HG03108 (cell line): ENCODE measurements around the gene STX19.
"Not testable (repeated sequence)": the region's sequence is repeated elsewhere in the genome, so short reads cannot be mapped to it uniquely, and the experiment has no call there.

Experiments
- ATAC-seq: cut with Tn5 transposase; IDR thresholded peaks from one replicate; pipeline ENCODE4 v1.9.1; 2021; ENCODE audit warnings: moderate library complexity; ENCODE audit not compliant: unreplicated experiment

The STX19 gene

DNA sequence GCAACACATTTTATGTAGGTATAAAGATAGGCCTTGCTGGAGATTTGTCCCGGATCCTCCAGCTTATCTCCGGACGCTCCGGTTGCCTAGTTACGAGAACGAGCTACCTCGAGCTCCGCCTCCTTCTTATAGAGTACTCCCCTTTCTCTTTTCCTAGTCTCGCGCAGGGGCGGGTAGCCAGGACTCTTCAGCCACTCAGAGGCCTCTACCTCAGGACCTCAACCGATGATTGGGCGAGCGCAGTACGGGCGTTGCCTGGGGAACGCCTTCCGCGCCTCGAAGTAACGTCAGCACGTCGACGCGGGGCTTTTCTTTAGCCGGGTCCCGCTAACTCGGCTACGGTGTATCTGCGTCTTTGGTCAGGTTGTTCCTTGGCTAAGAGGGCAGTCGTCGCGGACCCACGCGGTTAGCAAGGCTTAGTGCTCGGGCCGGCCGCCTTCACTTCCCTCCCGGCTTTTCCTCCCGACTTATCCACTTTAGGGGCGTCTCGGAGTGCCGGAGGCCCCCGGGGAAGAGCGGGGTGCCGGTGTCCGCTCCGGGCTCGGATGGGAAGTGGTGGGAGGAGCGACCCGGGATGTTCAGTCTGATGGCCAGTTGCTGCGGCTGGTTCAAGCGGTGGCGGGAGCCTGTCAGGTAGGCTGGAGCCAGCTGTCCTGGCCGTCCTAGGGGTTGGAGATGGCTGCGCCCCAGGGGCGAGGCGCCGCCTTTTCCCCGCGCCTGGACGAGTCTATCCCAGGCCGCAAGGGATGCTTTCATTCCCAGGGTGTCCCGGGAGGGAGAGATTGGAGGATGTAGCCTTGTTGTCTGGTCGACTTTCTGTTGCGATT lies 48.3 kb downstream of the STX19 start, which contains the start of gene ARL13B:
Gene ARL13B (plus strand): TSS at position 306 of the 827 bp plus-strand sequence. CDS start 269 bp downstream, at position 575.
- peak; percentile 100 for ATAC-seq

GRCh38 chr3:93973131-93974126 lies 55.0 kb downstream of the STX19 start, which contains the start of gene PROS1:
TSS of gene PROS1 (minus strand) at chr3:93973896. CDS start at chr3:93973749, 147 bp downstream.
- ATAC-seq: peak; percentile 89

DNA sequence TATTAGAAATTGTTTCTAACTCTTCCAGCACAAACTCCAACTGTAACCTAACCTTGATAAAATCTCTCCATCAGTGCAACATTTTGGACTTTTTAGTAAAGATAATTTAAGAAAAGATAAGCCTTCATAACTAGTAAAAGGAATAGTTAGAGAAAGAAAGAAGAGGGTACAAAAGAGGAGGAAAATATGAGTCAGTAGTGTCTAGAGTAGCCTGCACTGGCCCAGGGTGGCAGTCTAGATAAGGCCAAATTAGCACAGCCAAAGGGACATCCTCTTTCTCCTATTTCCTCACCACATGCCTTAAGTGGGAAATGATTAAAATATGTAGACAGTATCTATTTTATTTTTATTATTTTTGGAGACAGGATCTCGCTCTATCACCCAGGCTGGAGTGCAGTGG lies 58.4 kb downstream of the STX19 start:
- no peak for ATAC-seq

- no peak for ATAC-seq
Measured at GRCh38 chr3:93969443-93969842, 59.0 kb downstream of the STX19 start.

GRCh38 chr3:93965106-93965505 lies 63.3 kb downstream of the STX19 start:
- not testable (repeated sequence) for ATAC-seq
